Peyer's patch (tissue), 4 donors: Measurements from ENCODE around the gene SIPA1L3. TPM values are rescaled to one million over a fixed set of nuclear protein-coding genes. Genes with fewer than 3 reads are reported as not detected.
A peak's percentile ranks its signal among the peaks of the same experiment; 100 is the strongest.

Experiments
- DNase-seq, 3 donors: peaks; one replicate each; pipeline ENCODE4 v3.0.0-alpha.2; 2017 to 2019
- H3K27ac ChIP-seq, 4 donors: fragments of 200-600 bp; sonication (generic); one replicate each; pipeline ENCODE4 v1.5.1; 2016 to 2019
- H3K27me3 ChIP-seq, 2 donors: fragments of 200-600 bp; sonication (generic); one replicate each; pipeline ENCODE4 v1.5.1; 2019
- H3K36me3 ChIP-seq, 3 donors: fragments of 200-600 bp; sonication (generic); one replicate each; pipeline ENCODE4 v1.5.1; 2016 to 2019
- H3K4me1 ChIP-seq, 4 donors: fragments of 200-600 bp; sonication (generic); one replicate each; pipeline ENCODE4 v1.5.1; 2016 to 2019
- H3K4me3 ChIP-seq, 4 donors: fragments of 200-600 bp; sonication (generic); 1 replicate in 3 of 4; 2 replicates in 1 of 4; pipeline ENCODE4 v1.5.1; 2016 to 2019; ENCODE audit warnings: mild to moderate bottlenecking in 1 of 4
- H3K9me3 ChIP-seq, 4 donors: fragments of 200-600 bp; sonication (generic); one replicate each; pipeline ENCODE4 v1.5.1; 2016 to 2019; ENCODE audit warnings: mild to moderate bottlenecking in 1 of 4
- CTCF ChIP-seq, 6 experiments: fragments of 450-650 bp in 4 of 6; fragments of 200-600 bp in 2 of 6; sonication (generic) in 1 of 6; IDR thresholded peaks; one replicate each; pipeline ENCODE4 v1.5.1; 2017 to 2019; ENCODE audit warnings: antibody characterized with exemption in 6 of 6, mild to moderate bottlenecking in 3 of 6, moderate library complexity in 1 of 6
- POLR2A ChIP-seq, 2 donors: fragments of 450-650 bp; IDR thresholded peaks; one replicate each; pipeline ENCODE4 v1.5.1; 2017; ENCODE audit warnings: antibody characterized with exemption in 2 of 2, mild to moderate bottlenecking in 2 of 2, moderate library complexity in 2 of 2
- total RNA-seq, 4 donors: library from RNA; depleted of rRNA; stranded (reverse); fragments of >200 nt; gene quantifications; one replicate each; pipeline ENCODE4 v1.1.0, GENCODE V29; 2016

Gene SIPA1L3
- total RNA-seq, 4 donors from 2014 or later, result 63.5 to 304 (median 264) TPM

DNA sequence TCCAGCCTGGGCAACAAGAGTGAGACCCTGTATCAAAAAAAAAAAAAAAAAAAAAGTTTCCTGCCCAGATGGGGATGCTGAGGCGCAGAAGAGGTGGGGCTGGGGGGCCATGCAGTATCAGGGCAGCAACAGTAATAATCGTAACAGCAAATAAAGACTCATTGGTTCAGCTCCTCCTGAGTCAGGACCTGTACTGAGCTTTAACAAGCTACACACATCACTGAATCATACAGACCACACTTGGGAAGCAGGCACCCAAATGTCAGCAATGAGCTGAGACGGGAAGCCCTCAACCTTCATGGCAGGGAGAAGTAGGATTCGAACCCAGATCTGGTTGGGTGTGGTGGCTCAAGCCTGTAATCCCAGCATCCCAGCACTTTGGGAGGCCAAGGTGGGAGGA is 327.6 kb downstream of the SIPA1L3 start:
- Histone ChIP-seq H3K36me3 (no peaks in the 10 kb centered on the region), H3K4me1 (no peaks in the 10 kb centered on the region), H3K27me3 (no peaks in the 10 kb centered on the region), H3K27ac (no peak overlapping the region), H3K4me3 (no peak overlapping the region), H3K9me3 (no peaks in the 10 kb centered on the region)
- TF ChIP-seq CTCF (IDR thresholded peaks at IDR 0.05), result no peak
- TF ChIP-seq POLR2A (IDR thresholded peaks at IDR 0.05), result no peak
- no peak for DNase-seq

DNA sequence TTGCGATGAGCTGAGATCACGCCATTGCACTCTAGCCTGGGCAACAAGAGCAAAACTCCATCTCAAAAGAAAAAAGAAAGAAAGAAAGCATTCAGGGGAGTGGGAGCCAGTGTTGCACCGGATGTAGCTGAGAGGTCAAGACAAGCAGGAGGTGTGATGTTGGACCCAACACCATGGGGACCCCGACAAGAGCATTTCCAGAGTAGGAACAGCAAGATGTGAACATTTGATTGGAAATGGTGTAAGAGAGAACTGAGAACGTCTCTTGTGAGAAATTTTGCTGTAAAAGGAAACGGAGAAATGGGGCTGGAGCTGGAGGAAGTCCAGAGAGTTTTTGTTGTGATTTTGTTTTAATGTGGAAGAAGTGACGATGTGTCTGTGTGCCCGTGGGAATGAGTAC is 332.8 kb downstream of the SIPA1L3 start:
- no peak overlapping the region for H3K27ac ChIP-seq

GRCh38 chr19:38243279-38243673 is 336.3 kb downstream of the SIPA1L3 start:
- no peak for TF ChIP-seq POLR2A (IDR thresholded peaks at IDR 0.05)
- TF ChIP-seq CTCF (IDR thresholded peaks at IDR 0.05), result no peak
- DNase-seq, result no peak
- Histone ChIP-seq H3K27ac (peak overlapping the region in 1 of 4 donors; percentile 46), H3K36me3 (no peaks in the 10 kb centered on the region), H3K27me3 (no peaks in the 10 kb centered on the region), H3K4me3 (peak overlapping the region in 2 of 4 donors; percentile 30 to 32), H3K4me1 (peaks cover 0 to 29% (median 0%) of the 10 kb centered on the region in 4 donors), H3K9me3 (no peaks in the 10 kb centered on the region)

More for the DNA sequence above, 332.8 kb downstream of the SIPA1L3 start:
- no peak for DNase-seq
- Histone ChIP-seq H3K27me3 (no peaks in the 10 kb centered on the region), H3K36me3 (no peaks in the 10 kb centered on the region), H3K4me3 (no peak overlapping the region), H3K4me1 (peaks cover 0 to 15% (median 0%) of the 10 kb centered on the region in 4 donors), H3K9me3 (no peaks in the 10 kb centered on the region)
- TF ChIP-seq POLR2A (IDR thresholded peaks at IDR 0.05) (no peak), CTCF (IDR thresholded peaks at IDR 0.05) (no peak)

GRCh38 chr19:38245826-38246498 is 339.0 kb downstream of the SIPA1L3 start:
- no peak for TF ChIP-seq CTCF (IDR thresholded peaks at IDR 0.05)
- TF ChIP-seq POLR2A (IDR thresholded peaks at IDR 0.05), result no peak
- DNase-seq, result no peak
- H3K27me3 ChIP-seq, result no peaks in the 10 kb centered on the region
- H3K27ac ChIP-seq, result peak overlapping the region in 2 of 4 donors; percentile 48 to 65
- H3K36me3 ChIP-seq, result no peaks in the 10 kb centered on the region
- peaks cover 0 to 43% (median 0%) of the 10 kb centered on the region in 4 donors for H3K4me1 ChIP-seq
- H3K9me3 ChIP-seq, result no peaks in the 10 kb centered on the region
- no peak overlapping the region for H3K4me3 ChIP-seq

- peaks cover 0 to 54% (median 0%) of the 10 kb centered on the region in 4 donors for H3K4me1 ChIP-seq
- H3K27ac ChIP-seq, result peak overlapping the region in 2 of 4 donors; percentile 48 to 65
- H3K27me3 ChIP-seq, result no peaks in the 10 kb centered on the region
- no peaks in the 10 kb centered on the region for H3K9me3 ChIP-seq
- no peak overlapping the region for H3K4me3 ChIP-seq
- DNase-seq, result no peak
- H3K36me3 ChIP-seq, result no peaks in the 10 kb centered on the region
- TF ChIP-seq POLR2A (IDR thresholded peaks at IDR 0.05) (no peak), CTCF (IDR thresholded peaks at IDR 0.05) (no peak)
Measured at GRCh38 chr19:38247126-38247525, 340.1 kb downstream of the SIPA1L3 start.
